GM12878 (cell line): ENCODE results near the gene DPAGT1. TPM values are rescaled to one million over a fixed set of nuclear protein-coding genes. Genes with fewer than 3 reads are reported as not detected.

Experiments
- ATAC-seq: fragments of 200-7000 bp; cut with Tn5 transposase; 3 replicates; pipeline ENCODE4 v1.9.1; 2020; ENCODE audit warnings: mild to moderate bottlenecking, moderate library complexity
- BruUV-seq: library from RNA; stranded (reverse); fragments of 400-500 nt; replicated peaks from 2 replicates; lab custom pipeline; 2021; lab: Mats Ljungman, UMichigan
- CTCF ChIA-PET: fragments of 300-600 bp; sonication (Branson Sonifier 250); formaldehyde crosslinking; extraction: SDS; loops from one replicate; lab custom pipeline; 2021; ENCODE audit warnings: inconsistent platforms; lab: Yijun Ruan, JAX
- POLR2A ChIA-PET: fragments of 350-600 bp; formaldehyde crosslinking; extraction: SDS; loops from one replicate; lab custom pipeline; 2021; ENCODE audit warnings: inconsistent platforms; lab: Charles Lee
- RAD21 ChIA-PET: fragments of 300-600 bp; sonication (Branson Sonifier 250); formaldehyde crosslinking; loops from one replicate; lab custom pipeline; 2023; ENCODE audit warnings: antibody characterized with exemption; ENCODE audit not compliant: unreplicated experiment; lab: Charles Lee
- SMC1A ChIA-PET: fragments of 300-600 bp; sonication (Branson Sonifier 250); formaldehyde crosslinking; loops from one replicate; lab custom pipeline; 2023; ENCODE audit not compliant: unreplicated experiment, uncharacterized antibody; lab: Charles Lee
- DNase-seq: peaks from one replicate; pipeline ENCODE4 v3.0.0-alpha.2; 2011; ENCODE audit warnings: low read depth, low spot score
- FAIRE-seq: peaks from 3 replicates; lab custom pipeline; 2011; peaks lifted over from hg19 to GRCh38; lab: Jason Lieb, UNC
- H2AFZ ChIP-seq: 2 replicates; pipeline ENCODE4 v1.6.0; 2011; ENCODE audit warnings: low read depth, low read length, control low read depth; ENCODE audit not compliant: control insufficient read depth
- H3K27ac ChIP-seq: 2 replicates; pipeline ENCODE4 v1.5.1; 2011; ENCODE audit warnings: control low read depth; ENCODE audit not compliant: control insufficient read depth, insufficient read depth
- H3K27me3 ChIP-seq, 2 experiments: replicated peaks in 1 of 2; 2 replicates each; pipeline versions ENCODE4 v1.6.0 to v1.6.1; 2011; ENCODE audit warnings: low read length in 1 of 2; ENCODE audit not compliant: control insufficient read depth in 2 of 2, insufficient read depth in 2 of 2
- H3K36me3 ChIP-seq, 2 experiments: 2 replicates each; pipeline ENCODE4 v1.5.1; 2011; ENCODE audit warnings: low read length in 1 of 2; ENCODE audit not compliant: control insufficient read depth in 2 of 2, insufficient read depth in 2 of 2
- H3K4me1 ChIP-seq: 2 replicates; pipeline ENCODE4 v1.6.1; 2011; ENCODE audit warnings: mild to moderate bottlenecking, low read length, moderate library complexity, mixed read lengths; ENCODE audit not compliant: control insufficient read depth, insufficient read depth
- H3K4me2 ChIP-seq: 2 replicates; pipeline ENCODE4 v1.6.0; 2011; ENCODE audit warnings: control low read depth; ENCODE audit not compliant: control insufficient read depth, insufficient read depth
- H3K4me3 ChIP-seq: fragments of 200-600 bp; sonication (generic); 2 replicates; pipeline ENCODE4 v1.5.1; 2016
- H3K79me2 ChIP-seq: 2 replicates; pipeline ENCODE4 v1.6.0; 2011; ENCODE audit warnings: low read length; ENCODE audit not compliant: control insufficient read depth, insufficient read depth
- H3K9ac ChIP-seq: 2 replicates; pipeline ENCODE4 v1.8.0; 2011; ENCODE audit warnings: low read length, control low read depth, mixed read lengths; ENCODE audit not compliant: control insufficient read depth, insufficient read depth
- H3K9me3 ChIP-seq: replicated peaks from 3 replicates; pipeline ENCODE4 v1.5.1; 2011; ENCODE audit warnings: mild to moderate bottlenecking, low read length; ENCODE audit not compliant: control insufficient read depth, insufficient read depth
- H4K20me1 ChIP-seq: 2 replicates; pipeline ENCODE4 v1.6.0; 2011; ENCODE audit not compliant: control insufficient read depth, insufficient read depth
- ASH2L ChIP-seq: fragments of 300-600, 200-600 bp; sonication (generic); IDR thresholded peaks from 2 replicates; pipeline ENCODE4 v1.6.1; 2017; ENCODE audit warnings: low read depth, mild to moderate bottlenecking, borderline replicate concordance
- BRCA1 ChIP-seq: IDR thresholded peaks from 2 replicates; pipeline ENCODE4 v1.6.1; 2011; ENCODE audit warnings: low read depth, low read length, improper control_type of control experiment
- CREB1 ChIP-seq: IDR thresholded peaks from 2 replicates; pipeline ENCODE4 v1.6.1; 2012; ENCODE audit warnings: low read depth, mild to moderate bottlenecking, inconsistent platforms
- GABPA ChIP-seq: IDR thresholded peaks from 2 replicates; pipeline ENCODE4 v1.6.1; 2014; ENCODE audit warnings: antibody characterized with exemption, low read depth, mild to moderate bottlenecking, inconsistent platforms
- IRF4 ChIP-seq: IDR thresholded peaks from 2 replicates; pipeline ENCODE4 v1.6.1; 2011; ENCODE audit warnings: low read depth, low read length
- KLF5 ChIP-seq: fragments of 450-650 bp; IDR thresholded peaks from 2 replicates; pipeline ENCODE4 v1.6.1; 2014; ENCODE audit warnings: mild to moderate bottlenecking; ENCODE audit not compliant: partially characterized antibody
- MTA2 ChIP-seq: fragments of 450-650 bp; IDR thresholded peaks from 2 replicates; pipeline ENCODE4 v1.6.1; 2016; ENCODE audit warnings: low read depth, mild to moderate bottlenecking, moderate library complexity
- RB1 ChIP-seq: fragments of 450-650 bp; formaldehyde crosslinking; IDR thresholded peaks from 2 replicates; pipeline ENCODE4 v1.6.1; 2017; ENCODE audit warnings: mild to moderate bottlenecking, borderline replicate concordance
- RCOR1 ChIP-seq: conservative IDR thresholded peaks from 2 replicates; pipeline ENCODE4 v1.6.1; 2012; ENCODE audit warnings: low read depth, low read length, improper control_type of control experiment
- STAT1 ChIP-seq: fragments of 450-650 bp; conservative IDR thresholded peaks from 2 replicates; pipeline ENCODE4 v1.6.1; 2014; ENCODE audit warnings: antibody characterized with exemption, mild to moderate bottlenecking
- WGBS: methylation state at CpG from one replicate; pipeline ENCODE4 v1.1.6; 2016; ENCODE audit warnings: low lambda C conversion rate; ENCODE audit not compliant: insufficient replicate concordance, insufficient coverage; ENCODE audit errors: missing lambda C conversion rate; 5-methylcytosine and 5-hydroxymethylcytosine counted together
- in situ Hi-C: fragments of 300-500 bp; cut with MboI; formaldehyde crosslinking; loops from 9 replicates; pipeline ENCODE4 v1.14.3; 2018; ENCODE audit warnings: mixed read lengths
- intact Hi-C: fragments of 100-400 bp; cut with micrococcal nuclease; formaldehyde crosslinking; loops from one replicate; pipeline ENCODE4 v1.14.2; 2022; ENCODE audit not compliant: unreplicated experiment
- polyA plus RNA-seq, 11 experiments: library from polyadenylated mRNA; depleted of rRNA in 4 of 11; unstranded in 6 of 11; stranded (reverse) in 5 of 11; fragments of >200 nt; fragmentation: Nextera tagmentation in 4 of 11; fragmentation: Illumina TruSeq in 1 of 11; extraction: Ambion mirVana in 4 of 11; extraction: Trizol in 1 of 11; gene quantifications; 1 replicate in 1 of 11; 2 replicates in 10 of 11; pipeline versions ENCODE4 v1.2.1 to v1.2.3, GENCODE V29; 2011 to 2016; ENCODE audit warnings: inconsistent platforms in 2 of 11, missing spikeins in 2 of 11, low read depth in 1 of 11
- total RNA-seq, 4 experiments: library from RNA; depleted of rRNA in 3 of 4; stranded (reverse); fragments of >200 nt in 3 of 4; fragmentation: Illumina TruSeq in 1 of 4; extraction: Trizol in 1 of 4; gene quantifications; 2 replicates each; pipeline versions ENCODE4 v1.2.1 to v1.2.3, GENCODE V29; 2013 to 2021
- TF ChIP-seq, protein P1 (sequence below): fragments of 450-650 bp; IDR thresholded peaks from 2 replicates; pipeline ENCODE4 v1.6.1; 2017; ENCODE audit warnings: low read depth, mild to moderate bottlenecking, moderate library complexity
- TF ChIP-seq, protein P2 (sequence below): fragments of 450-650 bp; IDR thresholded peaks from 2 replicates; pipeline ENCODE4 v1.6.1; 2017; ENCODE audit warnings: mild to moderate bottlenecking, moderate library complexity
- TF ChIP-seq, protein P3 (sequence below): IDR thresholded peaks from 2 replicates; pipeline ENCODE4 v1.6.1; 2011; ENCODE audit warnings: mild to moderate bottlenecking, low read depth, low read length, moderate library complexity; ENCODE audit not compliant: insufficient replicate concordance
- TF ChIP-seq, protein P4 (sequence below): IDR thresholded peaks from 2 replicates; pipeline ENCODE4 v1.6.1; 2012; ENCODE audit warnings: low read depth, low read length, improper control_type of control experiment

The DPAGT1 gene
- total and polyA plus RNA-seq, 10 of the 15 experiments (the other 5 are each of a cell fraction or from before 2014, with no cell fraction given): 20.5 to 95.6 (median 54.3) TPM

DNA sequence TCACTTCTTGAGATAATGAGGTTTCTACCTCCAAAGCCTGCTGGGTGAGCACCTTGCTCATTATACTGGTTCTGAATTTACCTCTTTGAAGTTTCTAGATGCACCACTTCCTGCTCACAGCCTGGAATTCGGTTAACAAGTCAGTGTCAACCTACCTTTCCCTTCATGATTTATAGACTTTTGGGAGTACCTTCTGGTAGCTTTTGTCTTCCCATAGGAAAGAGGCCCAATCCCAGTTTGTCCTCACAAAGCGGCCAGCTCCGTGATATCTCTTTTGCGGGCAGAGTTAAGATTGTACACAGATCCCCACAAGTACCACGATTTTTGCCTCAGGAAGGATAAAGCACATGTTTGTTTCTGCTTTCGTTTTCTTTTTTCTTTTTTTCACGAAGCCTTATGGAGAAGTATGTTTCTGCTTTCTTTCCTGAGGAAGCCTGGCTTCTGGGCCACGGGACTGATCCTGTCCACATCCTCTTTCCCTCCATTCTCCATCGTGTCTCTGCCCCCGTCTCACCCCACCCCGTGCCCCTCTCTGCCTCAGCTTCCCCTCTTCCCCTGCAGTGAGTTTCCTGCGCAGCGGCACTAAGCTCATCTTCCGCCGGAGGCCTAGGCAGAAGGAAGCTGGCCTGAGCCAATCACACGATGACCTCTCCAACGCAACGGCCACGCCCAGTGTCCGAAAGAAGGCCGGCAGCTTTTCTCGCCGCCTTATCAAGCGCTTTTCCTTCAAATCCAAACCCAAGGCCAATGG lies 14.0 kb upstream of the DPAGT1 start:
- intact Hi-C loops (no loop called here), in situ Hi-C loops (no loop called here)
- RAD21 ChIA-PET: no interaction called here
- WGBS: 90% methylated on average over 18 of the region's 24 CpGs
- peaks cover 16 to 22% of the 10 kb centered on the region in 2 experiments for H3K36me3 ChIP-seq
- ATAC-seq (no peak), FAIRE-seq (no peak), DNase-seq (no peak)
- POLR2A ChIA-PET: interaction anchor here (0.6 kb wide), 1 partner anchor 87 kb away, joined by 3 read pairs; no protein-coding TSS in a partner anchor
- H3K27me3 ChIP-seq: no peaks in the 10 kb centered on the region
- H3K79me2 ChIP-seq: no peaks in the 10 kb centered on the region
- H2AFZ ChIP-seq: peak overlapping the region; percentile 38; the same call in 1 of the 2 replicates
- no peak overlapping the region for H3K27ac ChIP-seq
- peak overlapping the region; percentile 60 for H3K4me2 ChIP-seq
- H3K9ac ChIP-seq: no peak overlapping the region
- TF ChIP-seq CREB1 (no peak), IRF4 (no peak), RB1 (no peak), STAT1 (no peak), KLF5 (no peak), MTA2 (no peak), GABPA (no peak), ASH2L (no peak), RCOR1 (no peak), BRCA1 (no peak)
- TF ChIP-seq, protein P1, sequence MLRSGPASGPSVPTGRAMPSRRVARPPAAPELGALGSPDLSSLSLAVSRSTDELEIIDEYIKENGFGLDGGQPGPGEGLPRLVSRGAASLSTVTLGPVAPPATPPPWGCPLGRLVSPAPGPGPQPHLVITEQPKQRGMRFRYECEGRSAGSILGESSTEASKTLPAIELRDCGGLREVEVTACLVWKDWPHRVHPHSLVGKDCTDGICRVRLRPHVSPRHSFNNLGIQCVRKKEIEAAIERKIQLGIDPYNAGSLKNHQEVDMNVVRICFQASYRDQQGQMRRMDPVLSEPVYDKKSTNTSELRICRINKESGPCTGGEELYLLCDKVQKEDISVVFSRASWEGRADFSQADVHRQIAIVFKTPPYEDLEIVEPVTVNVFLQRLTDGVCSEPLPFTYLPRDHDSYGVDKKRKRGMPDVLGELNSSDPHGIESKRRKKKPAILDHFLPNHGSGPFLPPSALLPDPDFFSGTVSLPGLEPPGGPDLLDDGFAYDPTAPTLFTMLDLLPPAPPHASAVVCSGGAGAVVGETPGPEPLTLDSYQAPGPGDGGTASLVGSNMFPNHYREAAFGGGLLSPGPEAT: no peak
- TF ChIP-seq, protein P2, sequence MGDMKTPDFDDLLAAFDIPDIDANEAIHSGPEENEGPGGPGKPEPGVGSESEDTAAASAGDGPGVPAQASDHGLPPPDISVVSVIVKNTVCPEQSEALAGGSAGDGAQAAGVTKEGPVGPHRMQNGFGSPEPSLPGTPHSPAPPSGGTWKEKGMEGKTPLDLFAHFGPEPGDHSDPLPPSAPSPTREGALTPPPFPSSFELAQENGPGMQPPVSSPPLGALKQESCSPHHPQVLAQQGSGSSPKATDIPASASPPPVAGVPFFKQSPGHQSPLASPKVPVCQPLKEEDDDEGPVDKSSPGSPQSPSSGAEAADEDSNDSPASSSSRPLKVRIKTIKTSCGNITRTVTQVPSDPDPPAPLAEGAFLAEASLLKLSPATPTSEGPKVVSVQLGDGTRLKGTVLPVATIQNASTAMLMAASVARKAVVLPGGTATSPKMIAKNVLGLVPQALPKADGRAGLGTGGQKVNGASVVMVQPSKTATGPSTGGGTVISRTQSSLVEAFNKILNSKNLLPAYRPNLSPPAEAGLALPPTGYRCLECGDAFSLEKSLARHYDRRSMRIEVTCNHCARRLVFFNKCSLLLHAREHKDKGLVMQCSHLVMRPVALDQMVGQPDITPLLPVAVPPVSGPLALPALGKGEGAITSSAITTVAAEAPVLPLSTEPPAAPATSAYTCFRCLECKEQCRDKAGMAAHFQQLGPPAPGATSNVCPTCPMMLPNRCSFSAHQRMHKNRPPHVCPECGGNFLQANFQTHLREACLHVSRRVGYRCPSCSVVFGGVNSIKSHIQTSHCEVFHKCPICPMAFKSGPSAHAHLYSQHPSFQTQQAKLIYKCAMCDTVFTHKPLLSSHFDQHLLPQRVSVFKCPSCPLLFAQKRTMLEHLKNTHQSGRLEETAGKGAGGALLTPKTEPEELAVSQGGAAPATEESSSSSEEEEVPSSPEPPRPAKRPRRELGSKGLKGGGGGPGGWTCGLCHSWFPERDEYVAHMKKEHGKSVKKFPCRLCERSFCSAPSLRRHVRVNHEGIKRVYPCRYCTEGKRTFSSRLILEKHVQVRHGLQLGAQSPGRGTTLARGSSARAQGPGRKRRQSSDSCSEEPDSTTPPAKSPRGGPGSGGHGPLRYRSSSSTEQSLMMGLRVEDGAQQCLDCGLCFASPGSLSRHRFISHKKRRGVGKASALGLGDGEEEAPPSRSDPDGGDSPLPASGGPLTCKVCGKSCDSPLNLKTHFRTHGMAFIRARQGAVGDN: no peak
- TF ChIP-seq, protein P3, sequence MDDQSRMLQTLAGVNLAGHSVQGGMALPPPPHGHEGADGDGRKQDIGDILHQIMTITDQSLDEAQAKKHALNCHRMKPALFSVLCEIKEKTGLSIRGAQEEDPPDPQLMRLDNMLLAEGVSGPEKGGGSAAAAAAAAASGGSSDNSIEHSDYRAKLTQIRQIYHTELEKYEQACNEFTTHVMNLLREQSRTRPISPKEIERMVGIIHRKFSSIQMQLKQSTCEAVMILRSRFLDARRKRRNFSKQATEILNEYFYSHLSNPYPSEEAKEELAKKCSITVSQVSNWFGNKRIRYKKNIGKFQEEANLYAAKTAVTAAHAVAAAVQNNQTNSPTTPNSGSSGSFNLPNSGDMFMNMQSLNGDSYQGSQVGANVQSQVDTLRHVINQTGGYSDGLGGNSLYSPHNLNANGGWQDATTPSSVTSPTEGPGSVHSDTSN: no peak
- TF ChIP-seq, protein P4, sequence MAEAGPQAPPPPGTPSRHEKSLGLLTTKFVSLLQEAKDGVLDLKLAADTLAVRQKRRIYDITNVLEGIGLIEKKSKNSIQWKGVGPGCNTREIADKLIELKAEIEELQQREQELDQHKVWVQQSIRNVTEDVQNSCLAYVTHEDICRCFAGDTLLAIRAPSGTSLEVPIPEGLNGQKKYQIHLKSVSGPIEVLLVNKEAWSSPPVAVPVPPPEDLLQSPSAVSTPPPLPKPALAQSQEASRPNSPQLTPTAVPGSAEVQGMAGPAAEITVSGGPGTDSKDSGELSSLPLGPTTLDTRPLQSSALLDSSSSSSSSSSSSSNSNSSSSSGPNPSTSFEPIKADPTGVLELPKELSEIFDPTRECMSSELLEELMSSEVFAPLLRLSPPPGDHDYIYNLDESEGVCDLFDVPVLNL: no peak
- no TSS peak for BruUV-seq
- CTCF ChIA-PET: interaction anchor here (0.8 kb wide), 1 partner anchor 18 kb away, joined by 3 read pairs; no protein-coding TSS in a partner anchor
- peaks cover 3% of the 10 kb centered on the region for H3K4me1 ChIP-seq
- SMC1A ChIA-PET: no interaction called here
- no peaks in the 10 kb centered on the region for H4K20me1 ChIP-seq
- H3K4me3 ChIP-seq: no peak overlapping the region
- no peaks in the 10 kb centered on the region for H3K9me3 ChIP-seq
